Measurements from ENCODE around the gene HOXB4.

The HOXB4 gene

DNA sequence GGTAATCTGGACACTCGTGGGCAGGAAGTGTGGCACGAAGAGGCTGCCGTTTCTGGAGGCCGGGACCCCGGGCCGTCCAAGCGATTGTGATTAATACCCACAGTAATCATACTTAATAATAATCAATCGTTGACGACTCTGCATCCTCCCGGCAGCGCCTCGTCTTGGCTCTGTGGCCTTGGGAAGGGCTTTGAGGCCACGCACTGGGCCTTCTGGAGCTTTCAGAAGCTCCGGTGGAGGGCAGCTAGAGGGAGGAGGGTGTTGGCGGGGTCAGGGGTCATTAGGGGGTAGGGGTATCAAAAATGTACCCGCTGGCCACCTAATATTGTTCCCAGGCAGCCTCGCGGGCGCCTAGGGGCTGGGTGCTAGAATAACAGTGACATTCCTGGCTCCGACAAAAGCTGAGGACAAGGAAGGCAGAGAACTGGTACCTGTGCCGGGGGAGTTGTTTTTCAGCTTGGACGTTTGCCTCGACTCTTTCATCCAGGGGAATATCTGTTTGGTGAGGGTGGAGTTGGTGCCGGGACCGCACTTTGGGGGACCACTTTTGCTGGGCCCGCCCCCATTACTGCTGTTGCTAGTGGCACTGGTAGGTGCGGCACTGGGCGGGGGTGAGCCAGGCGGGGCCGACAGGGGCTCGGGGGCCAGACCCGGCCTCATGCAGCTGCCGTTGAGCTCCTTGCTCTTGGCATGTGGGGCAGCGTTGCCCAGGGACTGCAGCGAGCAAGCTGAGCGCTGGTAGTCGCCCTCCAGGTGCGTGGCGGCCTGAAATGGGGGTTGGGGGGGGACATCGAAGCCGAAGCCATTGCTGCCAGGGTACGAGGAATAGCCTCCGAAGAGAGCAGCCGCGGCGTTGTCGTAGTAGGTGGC is 26.3 kb downstream of the HOXB4 start:
- TF ChIP-seq CTCF (conservative IDR thresholded peaks at IDR 0.05) = no peak
- H3K27ac ChIP-seq = no peak overlapping the region

GRCh38 chr17:48551214-48551555 is 27.0 kb downstream of the HOXB4 start:
- no peak overlapping the region for H3K27ac ChIP-seq
- TF ChIP-seq CTCF (conservative IDR thresholded peaks at IDR 0.05) = no peak

DNA sequence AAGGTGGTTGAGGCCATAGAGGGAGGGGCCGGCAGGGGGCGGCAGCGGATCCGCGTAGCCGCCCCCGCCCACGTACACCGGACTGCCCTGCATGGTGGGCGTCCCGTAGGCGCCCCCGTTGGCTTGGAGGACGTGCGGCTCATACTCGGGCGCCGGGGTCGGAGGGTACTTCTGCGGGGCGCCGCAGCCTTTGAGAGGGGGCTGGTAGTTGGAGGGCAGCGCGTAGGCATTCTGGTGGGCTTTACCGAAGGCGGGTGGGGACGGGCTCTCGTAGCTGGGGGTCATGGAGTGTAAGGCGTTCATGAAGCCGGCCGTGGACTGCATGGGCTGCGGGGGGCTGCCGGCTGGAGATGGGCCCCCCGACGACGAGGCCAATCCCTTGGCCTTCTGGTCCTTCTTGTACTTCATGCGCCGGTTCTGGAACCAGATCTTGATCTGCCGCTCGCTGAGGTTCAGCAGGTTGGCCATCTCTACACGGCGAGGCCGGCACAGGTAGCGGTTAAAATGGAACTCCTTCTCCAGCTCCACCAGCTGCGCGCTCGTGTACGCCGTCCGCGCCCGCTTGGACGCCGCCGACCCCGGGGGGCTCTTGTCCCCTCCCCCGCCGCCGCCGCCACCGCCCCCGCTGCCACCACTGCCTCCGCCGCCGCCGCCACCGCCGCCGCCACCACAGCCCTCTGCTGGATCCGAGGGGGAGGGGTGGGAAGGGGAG is 27.5 kb downstream of the HOXB4 start:
- TF ChIP-seq CTCF (conservative IDR thresholded peaks at IDR 0.05) = no peak
- H3K27ac ChIP-seq = no peak overlapping the region

DNA sequence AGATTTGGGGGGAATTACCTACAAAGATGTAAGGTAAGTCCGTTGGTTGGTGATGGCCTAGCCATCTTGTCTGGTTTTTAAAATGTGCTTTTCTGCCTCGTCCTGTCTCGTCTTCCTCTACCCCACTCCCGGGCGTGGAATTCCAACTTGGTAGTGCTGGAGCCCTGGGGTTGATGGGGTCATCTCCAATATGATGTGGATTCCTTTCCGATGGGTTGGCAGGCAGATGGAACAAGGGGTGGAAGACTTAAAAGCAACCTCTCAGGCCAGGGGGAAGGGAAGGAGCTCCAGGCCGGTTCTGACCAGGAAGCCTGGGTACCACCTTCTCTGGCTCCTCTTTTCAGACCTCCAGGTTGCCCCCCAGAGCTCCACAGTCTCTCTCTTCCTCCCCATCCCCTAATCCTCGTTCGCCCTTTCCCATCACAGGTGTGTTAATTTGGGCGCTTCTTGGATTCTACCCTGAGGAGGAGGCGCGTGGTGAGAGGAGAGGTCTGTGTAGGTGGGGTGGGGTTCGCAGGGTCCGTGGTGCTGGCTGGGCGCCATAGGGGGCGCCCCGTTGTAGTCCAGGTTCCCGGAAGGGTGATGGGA is 28.1 kb downstream of the HOXB4 start:
- H3K27ac ChIP-seq = no peak overlapping the region
- no peak for TF ChIP-seq CTCF (conservative IDR thresholded peaks at IDR 0.05)

GRCh38 chr17:48549281-48549630 is 28.9 kb downstream of the HOXB4 start:
- no peak overlapping the region for H3K27ac ChIP-seq

DNA sequence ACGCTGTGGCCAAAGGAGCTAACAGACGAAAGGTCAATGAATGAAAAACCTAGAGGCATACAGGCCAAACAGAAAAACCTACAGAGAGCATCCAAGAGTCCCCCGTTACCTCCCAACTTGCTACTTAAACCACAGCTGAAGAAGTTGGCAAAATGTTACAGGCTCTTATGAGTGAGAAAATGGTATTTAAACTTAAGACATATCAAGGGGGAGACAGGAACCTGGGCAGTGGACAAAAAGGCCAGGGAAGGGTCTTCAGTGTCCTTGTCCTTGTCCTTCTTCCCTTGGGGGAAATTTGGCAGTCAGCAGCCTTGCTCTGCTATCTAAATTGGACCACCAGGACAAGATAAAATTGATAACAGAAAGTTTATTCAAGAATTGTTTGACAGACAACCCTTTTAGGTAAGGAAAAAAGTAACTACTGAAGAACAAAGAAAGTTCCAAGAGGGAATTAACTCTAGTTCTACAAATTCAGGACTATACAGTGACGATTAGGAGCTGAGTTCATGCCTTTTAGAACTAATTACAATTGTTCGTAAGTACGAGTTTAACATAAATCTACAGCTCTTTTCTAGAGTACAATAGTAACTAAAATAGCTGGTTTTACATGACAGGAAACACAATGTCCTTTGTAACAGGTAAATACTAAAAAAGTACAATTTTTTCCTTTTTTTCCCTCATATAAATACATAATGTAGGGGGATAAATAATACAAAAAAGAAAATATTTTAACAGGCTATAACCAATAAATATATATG is 29.4 kb downstream of the HOXB4 start:
- no peak for TF ChIP-seq CTCF (conservative IDR thresholded peaks at IDR 0.05)
- no peak overlapping the region for H3K27ac ChIP-seq

More at GRCh38 chr17:48549281-48549630, 28.9 kb downstream of the HOXB4 start:
- no peak for TF ChIP-seq CTCF (conservative IDR thresholded peaks at IDR 0.05)
